Measurements from ENCODE around the gene RBM12. TPM values are rescaled to one million over a fixed set of nuclear protein-coding genes. Genes with fewer than 3 reads are reported as not detected.
A peak's percentile ranks its signal among the peaks of the same experiment; 100 is the strongest.

RBM12 gene
- total RNA-seq, 1 donor from 2014 or later, result 46.2 TPM

- DNase-seq, result no peak
- Histone ChIP-seq H3K4me1 (peaks cover 20% of the 10 kb centered on the region), H3K27ac (replicated peaks) (no peak overlapping the region), H3K4me3 (no peak overlapping the region), H3K9me3 (replicated peaks) (no peaks in the 10 kb centered on the region), H3K27me3 (ENCODE audit: low read depth) (peaks cover 40% of the 10 kb centered on the region), H3K36me3 (no peaks in the 10 kb centered on the region)
- no peak for TF ChIP-seq CTCF (IDR thresholded peaks at IDR 0.05; ENCODE audit: borderline replicate concordance)
- intact Hi-C loops (cut with micrococcal nuclease), result no loop called here
Measured at GRCh38 chr20:35602851-35603495, 61.7 kb downstream of the RBM12 start.

GRCh38 chr20:35601990-35602389, 62.7 kb downstream of the RBM12 start:
- H3K4me1 ChIP-seq, result peaks cover 20% of the 10 kb centered on the region
- H3K27ac ChIP-seq (replicated peaks), result no peak overlapping the region
- intact Hi-C loops (cut with micrococcal nuclease), result no loop called here
- H3K27me3 ChIP-seq (ENCODE audit: low read depth), result peaks cover 47% of the 10 kb centered on the region
- H3K36me3 ChIP-seq, result no peaks in the 10 kb centered on the region
- H3K4me3 ChIP-seq, result peak overlapping the region; percentile 64
- no peak for DNase-seq
- H3K9me3 ChIP-seq (replicated peaks), result no peaks in the 10 kb centered on the region
- no peak for TF ChIP-seq CTCF (IDR thresholded peaks at IDR 0.05; ENCODE audit: borderline replicate concordance)

GRCh38 chr20:35600993-35601973, 63.4 kb downstream of the RBM12 start:
- Histone ChIP-seq H3K27ac (replicated peaks) (no peak overlapping the region), H3K9me3 (replicated peaks) (no peaks in the 10 kb centered on the region), H3K36me3 (no peaks in the 10 kb centered on the region), H3K4me1 (peaks cover 20% of the 10 kb centered on the region), H3K27me3 (ENCODE audit: low read depth) (peaks cover 50% of the 10 kb centered on the region), H3K4me3 (peak overlapping the region; percentile 64)
- DNase-seq, result peak; percentile 74
- peak; percentile 65 for TF ChIP-seq CTCF (IDR thresholded peaks at IDR 0.05; ENCODE audit: borderline replicate concordance)
- intact Hi-C loops (cut with micrococcal nuclease), result no loop called here

GRCh38 chr20:35600176-35600992, 64.3 kb downstream of the RBM12 start:
- Histone ChIP-seq H3K36me3 (no peaks in the 10 kb centered on the region), H3K27me3 (ENCODE audit: low read depth) (peaks cover 50% of the 10 kb centered on the region), H3K27ac (replicated peaks) (no peak overlapping the region), H3K4me1 (peaks cover 20% of the 10 kb centered on the region), H3K9me3 (replicated peaks) (no peaks in the 10 kb centered on the region), H3K4me3 (peak overlapping the region; percentile 64)
- intact Hi-C loops (cut with micrococcal nuclease), result no loop called here
- DNase-seq, result no peak
- no peak for TF ChIP-seq CTCF (IDR thresholded peaks at IDR 0.05; ENCODE audit: borderline replicate concordance)

- Histone ChIP-seq H3K36me3 (no peaks in the 10 kb centered on the region), H3K27ac (replicated peaks) (no peak overlapping the region), H3K4me1 (peaks cover 20% of the 10 kb centered on the region), H3K9me3 (replicated peaks) (no peaks in the 10 kb centered on the region), H3K4me3 (no peak overlapping the region), H3K27me3 (ENCODE audit: low read depth) (peaks cover 50% of the 10 kb centered on the region)
- intact Hi-C loops (cut with micrococcal nuclease), result no loop called here
- DNase-seq, result no peak
- TF ChIP-seq CTCF (IDR thresholded peaks at IDR 0.05; ENCODE audit: borderline replicate concordance), result no peak
Measured at GRCh38 chr20:35599776-35600120, 65.0 kb downstream of the RBM12 start.
